Activated CD4-positive, alpha-beta T cell treated with anti-CD3 and anti-CD28 coated beads, Interleukin-10, Interleukin-2, amounts not matched to agents 100 ng/mL and 50 ng/mL, durations not matched to agents 16 hours and 8 hours (primary cell): ENCODE results near the gene MPP2.
A peak's percentile ranks its signal among the peaks of the same experiment; 100 is the strongest.

ENCODE experiments used
- DNase-seq: peaks from one replicate; pipeline ENCODE4 v3.0.0-alpha.2; 2020

The MPP2 gene

GRCh38 chr17:43928609-43929008, 21.3 kb upstream of the MPP2 start:
- DNase-seq, result no peak

GRCh38 chr17:43927929-43928328, 20.6 kb upstream of the MPP2 start:
- DNase-seq, result peak; percentile 40

DNA sequence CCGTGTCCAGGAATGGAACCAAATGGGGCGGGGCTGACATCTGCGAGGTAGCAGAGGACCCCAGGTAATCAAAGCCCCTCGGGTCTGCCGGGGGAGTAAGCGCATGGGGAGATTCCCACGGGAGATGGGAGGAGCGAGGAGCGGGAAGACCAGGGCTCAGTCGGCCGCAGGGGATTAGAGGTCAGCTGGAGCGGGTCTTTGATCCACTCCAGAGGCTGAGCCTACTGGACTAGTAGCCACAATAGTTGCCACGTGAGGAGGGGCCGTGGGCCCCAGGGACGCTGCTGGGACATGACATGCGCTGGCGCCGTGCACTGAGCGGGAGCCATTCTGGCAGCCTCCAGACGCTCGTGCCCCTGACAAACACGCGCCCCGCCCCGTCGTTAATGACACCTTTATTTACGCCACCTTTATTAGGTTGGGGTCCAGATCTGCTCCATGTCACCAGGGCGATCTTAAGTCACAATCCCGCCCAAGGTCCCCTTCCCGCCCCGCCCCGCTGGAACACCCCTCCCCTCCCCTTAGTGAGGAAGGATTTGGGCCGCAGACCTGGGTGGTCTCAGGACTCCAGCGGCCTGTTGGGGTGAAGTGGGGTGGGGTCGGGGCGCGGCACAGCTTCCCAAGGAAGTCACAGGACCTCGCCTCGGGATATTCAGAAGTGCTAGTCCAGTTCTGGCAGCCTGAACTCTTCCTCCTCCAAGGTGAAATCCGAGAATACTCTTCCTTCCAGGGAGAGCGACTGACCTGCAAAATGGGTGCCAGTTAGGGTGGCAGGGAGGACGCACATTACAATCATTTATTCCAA, 19.9 kb upstream of the MPP2 start:
- DNase-seq, result no peak

GRCh38 chr17:43924558-43924957, 17.2 kb upstream of the MPP2 start:
- DNase-seq, result peak; percentile 66

GRCh38 chr17:43920500-43921095, 13.3 kb upstream of the MPP2 start:
- DNase-seq, result no peak

- DNase-seq, result no peak
Observed at GRCh38 chr17:43918026-43918389, 10.7 kb upstream of the MPP2 start.

- peak; percentile 63 for DNase-seq
Observed at GRCh38 chr17:43917348-43918025, 10.2 kb upstream of the MPP2 start.

- DNase-seq, result no peak
Observed at GRCh38 chr17:43917016-43917347, 9.6 kb upstream of the MPP2 start.

DNA sequence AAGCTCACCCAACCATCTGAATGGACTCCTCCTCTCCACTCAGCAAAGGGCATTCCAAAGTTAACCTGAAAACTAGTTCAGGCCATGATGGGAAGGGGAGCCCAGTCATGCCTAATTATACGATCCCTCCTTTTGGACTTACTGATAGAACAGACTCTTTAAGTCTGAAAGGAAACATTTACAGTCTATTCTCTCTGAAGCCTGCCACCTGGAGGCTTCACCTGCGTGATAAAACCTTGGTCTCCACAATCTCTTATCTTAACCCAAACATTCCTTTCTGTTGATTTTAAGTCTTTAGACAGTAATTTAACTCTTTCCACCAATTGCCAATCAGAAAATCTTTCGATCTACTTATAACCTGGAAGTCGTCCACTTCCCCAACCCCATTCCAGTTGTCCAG, 9.0 kb upstream of the MPP2 start:
- DNase-seq, result no peak

DNA sequence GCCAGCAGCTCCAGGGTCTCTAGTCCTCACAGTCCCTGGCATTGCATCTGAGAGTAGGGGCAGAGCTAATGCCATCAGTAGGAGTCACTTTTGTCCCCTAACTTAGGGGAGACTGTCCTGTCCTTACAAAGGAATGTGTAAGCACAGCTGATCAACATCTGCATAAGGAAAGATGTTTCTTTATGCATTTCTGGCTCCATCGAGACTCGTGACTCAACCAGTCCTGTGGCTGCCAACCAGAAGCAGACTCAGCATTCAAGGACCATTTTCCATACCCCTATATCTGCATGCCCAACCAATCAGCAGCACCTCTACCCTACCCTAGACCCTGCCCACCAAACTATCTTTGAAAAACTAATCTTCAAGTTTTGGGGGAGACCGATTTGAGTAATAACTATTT, 8.2 kb upstream of the MPP2 start:
- no peak for DNase-seq

DNA sequence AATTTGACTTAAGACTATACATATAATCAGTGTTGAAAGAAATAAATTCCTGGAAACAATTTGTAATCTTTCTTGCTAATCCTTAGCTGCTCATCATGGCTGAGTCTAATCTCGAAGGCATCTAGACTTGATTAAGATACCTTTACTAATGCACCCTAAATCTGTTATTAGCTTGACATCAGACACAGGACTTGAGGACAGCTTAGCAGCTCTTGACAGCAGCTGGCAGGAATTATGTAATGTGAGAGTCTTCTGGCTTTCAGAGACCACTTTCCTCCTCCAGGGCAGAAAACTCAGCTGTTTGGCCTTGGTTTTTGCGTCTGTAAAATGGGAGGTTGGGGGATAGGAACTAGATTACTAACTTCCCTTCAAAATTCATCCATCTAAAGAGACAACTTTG, 7.1 kb upstream of the MPP2 start:
- no peak for DNase-seq

GRCh38 chr17:43913584-43913983, 6.2 kb upstream of the MPP2 start:
- DNase-seq, result no peak

DNA sequence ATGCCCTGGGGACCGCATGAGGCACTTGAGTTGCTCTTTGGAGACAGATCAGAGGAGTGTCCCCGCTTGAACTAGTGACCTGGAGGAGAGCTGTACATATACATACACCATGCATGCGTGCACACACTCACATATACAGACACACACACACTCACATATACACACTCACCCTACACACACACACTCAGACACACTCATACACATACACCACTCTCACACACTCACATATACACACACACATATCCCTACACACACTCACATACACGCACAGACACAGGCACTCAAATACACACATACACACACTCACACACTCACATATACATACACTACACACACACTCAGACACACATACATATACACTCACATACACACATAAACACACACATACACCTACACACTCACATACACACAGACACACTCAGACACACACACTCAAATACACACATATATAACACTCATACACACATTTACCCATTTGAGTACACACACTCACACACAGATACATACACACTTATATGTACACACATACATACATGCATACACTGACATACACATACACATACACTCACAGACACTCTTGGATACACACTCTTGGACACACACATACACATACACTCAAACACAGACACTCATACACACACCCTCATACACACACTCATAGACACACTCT, 5.4 kb upstream of the MPP2 start:
- DNase-seq, result no peak

DNA sequence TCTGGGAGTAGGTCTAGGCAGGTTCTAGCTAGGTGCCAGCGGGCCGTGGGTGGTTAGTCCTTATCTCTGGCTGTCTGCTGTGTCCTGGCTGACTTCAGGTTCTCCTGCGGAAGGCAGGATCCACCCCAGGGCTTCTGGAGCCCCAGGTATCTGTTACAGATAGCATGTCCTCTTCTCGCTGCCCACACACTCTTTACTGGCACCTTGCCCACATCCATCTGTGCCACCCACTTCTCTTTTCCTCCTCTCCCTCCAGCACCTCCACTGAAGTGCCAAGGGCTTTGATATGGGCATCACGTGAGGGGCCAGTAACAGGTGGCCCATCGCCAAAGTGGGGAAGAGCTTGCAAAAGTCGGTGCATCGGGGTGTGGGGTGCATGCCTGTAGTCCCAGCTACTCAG, 4.6 kb upstream of the MPP2 start:
- no peak for DNase-seq

- DNase-seq, result no peak
Observed at GRCh38 chr17:43909537-43910231, 2.3 kb upstream of the MPP2 start.

GRCh38 chr17:43907998-43908721, 824 bp upstream of the MPP2 start:
- DNase-seq, result peak; percentile 27

DNA sequence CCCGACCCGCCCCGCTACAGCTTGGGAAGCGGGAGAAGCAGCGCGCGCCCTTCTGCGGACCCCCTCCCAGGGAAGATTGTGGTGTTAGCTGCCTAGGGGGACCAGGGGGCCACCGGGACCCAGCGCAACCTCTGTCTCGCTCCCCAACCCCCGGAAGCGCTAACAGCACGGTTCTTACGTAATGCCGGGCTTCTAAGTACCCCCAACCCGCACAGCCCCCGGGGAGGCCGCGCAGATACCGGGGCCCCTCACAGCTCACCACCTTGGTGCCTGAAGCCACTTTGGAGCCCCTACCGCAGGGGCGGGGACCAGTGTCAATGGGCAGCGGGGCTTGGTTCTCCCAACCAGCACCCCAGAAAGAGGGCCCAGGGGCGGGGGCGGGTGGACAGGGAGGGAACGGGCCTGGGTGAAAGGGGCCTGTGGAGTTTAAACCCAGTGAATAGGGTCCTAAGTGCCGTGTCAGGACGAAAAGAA, 348 bp downstream of the MPP2 start:
- no peak for DNase-seq

GRCh38 chr17:43905985-43906852, 1.1 kb downstream of the MPP2 start:
- no peak for DNase-seq

- DNase-seq, result no peak
Observed at GRCh38 chr17:43905400-43905984, 1.8 kb downstream of the MPP2 start.

- no peak for DNase-seq
Observed at GRCh38 chr17:43901861-43902589, 5.3 kb downstream of the MPP2 start.
